Right cardiac atrium (tissue), 5 donors: Measurements from ENCODE around the gene TARBP2. TPM values are rescaled to one million over a fixed set of nuclear protein-coding genes. Genes with fewer than 3 reads are reported as not detected.

Experiments
- ATAC-seq, 2 donors: fragments of 200-7000 bp; cut with Tn5 transposase; one replicate each; pipeline versions ENCODE4 v1.8.0 to v1.9.1; 2020; ENCODE audit warnings: moderate library complexity in 2 of 2, mild to moderate bottlenecking in 1 of 2
- DNase-seq, 3 donors: peaks; one replicate each; pipeline ENCODE4 v3.0.0-alpha.2; 2020
- H3K27ac ChIP-seq: one replicate; pipeline ENCODE4 v1.5.1; 2013; ENCODE audit warnings: mild to moderate bottlenecking, low read length, control low read depth, moderate library complexity
- H3K27me3 ChIP-seq: one replicate; pipeline ENCODE4 v1.6.1; 2013; ENCODE audit not compliant: control insufficient read depth, insufficient read depth
- H3K4me1 ChIP-seq: one replicate; pipeline ENCODE4 v1.6.1; 2013; ENCODE audit warnings: low read length; ENCODE audit not compliant: control insufficient read depth, insufficient read depth
- H3K4me3 ChIP-seq: one replicate; pipeline ENCODE4 v1.5.1; 2013; ENCODE audit warnings: low read length, control low read depth
- H3K9me3 ChIP-seq: one replicate; pipeline ENCODE4 v1.6.1; 2013; ENCODE audit warnings: low read length; ENCODE audit not compliant: control insufficient read depth
- WGBS: extraction: QIAGEN DNeasy Blood & Tissue Kit; methylation state at CpG from one replicate; pipeline ENCODE4 v1.1.7; 2013; 5-methylcytosine and 5-hydroxymethylcytosine counted together
- intact Hi-C, 4 donors: fragments of 100-400 bp; cut with DNase I; formaldehyde crosslinking; loops; one replicate each; pipeline versions ENCODE4 v1.11.0 to v1.14.0; 2022 to 2023
- long read RNA-seq, 4 donors: library from polyadenylated mRNA; unstranded; transcript quantifications; one replicate each; pipeline ENCODE4 v2.0.0, GENCODE V29; 2020 to 2021
- polyA plus RNA-seq: library from polyadenylated mRNA; stranded (reverse); fragments of 200-250 nt; gene quantifications from one replicate; pipeline ENCODE4 v1.2.3, GENCODE V29; 2013
- total RNA-seq, 4 donors: library from RNA; stranded (reverse); fragmentation: NEBNext Ultra II Directional; extraction: Animal tissue kit (Norgen Biotek cat#: 25700); gene quantifications; one replicate each; pipeline ENCODE4 v1.2.1, GENCODE V29; 2021
- donor health status: healthy with polysubstance abuse.
- donor health status: DM: no; HTN: yes; CAD: no.
- donor health status: DM: no; HTN: no; CAD: no.
- donor health status: DM: no; HTN: yes; CAD: no; lungs with severe emphysema.
- donor health status: DM: yes; HTN: yes; CAD: no.

Gene TARBP2
- total RNA-seq (10 to 100 TPM; 12.9 to 13.9 (median 13.4) TPM), polyA plus RNA-seq (12.8 TPM)
- long read RNA-seq, donor 1, transcript TARBP2-201 (9 exons, 1,867 nt), result major isoform, 8 of 24 reads
- long read RNA-seq, donor 1, partial matches to known transcripts, result 4 of 24 reads
- long read RNA-seq, donor 1, other reads (novel, unspliced or antisense), result 9 of 24 reads
- long read RNA-seq, donor 2, transcript TARBP2-201 (9 exons, 1,867 nt), result major isoform, 8 of 16 reads
- long read RNA-seq, donor 2, partial matches to known transcripts, result 2 of 16 reads
- long read RNA-seq, donor 2, other reads (novel, unspliced or antisense), result 4 of 16 reads
- long read RNA-seq, donor 3, transcript TARBP2-201 (9 exons, 1,867 nt), result major isoform, 19 of 46 reads
- long read RNA-seq, donor 3, partial matches to known transcripts, result 3 of 46 reads
- long read RNA-seq, donor 3, other reads (novel, unspliced or antisense), result 21 of 46 reads
- long read RNA-seq, donor 4, transcript TARBP2-201 (9 exons, 1,867 nt), result major isoform, 7 of 15 reads
- long read RNA-seq, donor 4, partial matches to known transcripts, result 0 of 15 reads
- long read RNA-seq, donor 4, other reads (novel, unspliced or antisense), result 7 of 15 reads

DNA sequence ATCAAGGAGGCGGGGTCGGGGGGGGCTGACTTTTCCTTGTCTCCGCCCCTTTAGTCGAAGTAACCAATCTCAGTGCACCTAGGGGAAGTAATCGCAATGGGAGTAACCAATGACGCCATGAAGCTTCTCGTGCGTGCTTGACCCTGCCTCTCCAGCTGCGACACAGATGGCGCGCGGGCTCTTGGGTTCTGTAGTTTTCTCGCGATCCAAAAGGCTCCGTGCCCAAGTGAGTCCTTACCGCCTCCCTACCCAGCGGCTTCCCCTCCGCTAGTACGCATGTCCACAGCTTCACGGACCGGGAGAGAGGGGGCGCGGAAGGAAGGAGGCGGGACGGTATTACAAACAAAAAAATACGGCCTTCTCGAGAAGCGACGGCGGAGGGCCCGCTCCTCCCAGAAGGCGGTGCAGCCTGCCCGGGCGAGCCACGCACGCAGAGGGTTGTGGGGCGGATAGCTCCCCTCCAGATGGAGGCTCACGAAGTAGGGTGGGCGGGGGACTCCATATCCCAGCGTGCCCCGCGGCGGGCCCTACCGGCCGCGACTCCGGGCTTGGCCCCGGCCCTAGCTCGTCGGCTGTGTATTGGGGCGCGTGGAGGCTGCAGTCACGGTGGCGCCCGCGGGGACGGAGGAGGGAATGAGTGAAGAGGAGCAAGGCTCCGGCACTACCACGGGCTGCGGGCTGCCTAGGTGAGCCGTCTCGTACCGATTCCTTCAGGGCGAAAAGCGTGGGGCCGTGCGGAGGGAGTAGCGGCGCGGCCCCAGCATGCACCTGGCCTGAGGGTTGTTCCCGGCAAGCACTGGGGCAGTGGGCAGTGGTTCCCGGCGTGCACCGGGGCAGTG is at the start of gene TARBP2:
TSS of gene TARBP2 (plus strand) at position 508 of the 839 bp plus-strand sequence. CDS start at position 634, 126 bp downstream.
- Histone ChIP-seq H3K9me3 (no peaks in the 10 kb centered on the region), H3K4me3 (peak within 1 kb of the TSS; percentile 78), H3K27ac (peak within 1 kb of the TSS; percentile 100), H3K4me1 (peaks cover 7% of the 10 kb centered on the region), H3K27me3 (no peaks in the 10 kb centered on the region)
- intact Hi-C loops, result loop anchor here (10.0 kb wide), 2 partner anchors 46 to 176 kb away; partner anchors contain the start of genes AAAS (in 3 of the 4) and PCBP2 (in 1 of the 4)
- WGBS, result under 1% methylated on average over 74 of the region's 74 CpGs
- peak; percentile 97 to 99 (median 98) for DNase-seq
- peak; percentile 88 to 89 for ATAC-seq

DNA sequence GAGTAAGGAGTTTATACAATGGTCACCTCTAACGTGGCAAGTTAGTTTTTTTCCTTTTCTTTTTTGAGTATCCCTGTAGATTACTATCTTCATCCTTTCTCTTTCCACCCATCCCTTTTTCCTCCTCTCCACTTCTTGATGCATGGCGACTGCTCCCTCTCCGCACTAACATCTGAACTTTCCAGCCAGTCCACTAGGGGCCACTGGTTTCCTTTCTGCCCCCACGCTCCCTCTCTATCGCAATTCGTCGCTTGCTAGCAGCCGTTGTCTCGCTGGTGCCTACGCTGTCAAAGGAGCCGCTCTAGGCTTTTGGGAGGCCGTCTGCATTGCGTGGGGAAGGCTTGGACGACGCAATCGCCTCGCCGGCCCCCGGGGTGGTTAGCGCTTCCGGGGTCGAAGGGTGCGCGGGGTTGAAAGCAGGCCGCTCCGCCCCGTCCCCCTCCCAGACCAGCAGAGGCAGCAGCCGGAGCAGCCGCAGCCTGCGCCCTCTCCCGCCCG is 49.4 kb upstream of the TARBP2 start, which contains the start of gene PCBP2:
TSS of gene PCBP2 (plus strand) at position 442 of the 498 bp plus-strand sequence. CDS start 2,699 bp downstream, outside the sequence.
- intact Hi-C loops, result loop anchor here in 1 of 4 donors (10.0 kb wide), 1 partner anchor 53 kb away; the partner anchor contains the start of genes NPFF and TARBP2
- peak within 1 kb of the TSS; percentile 99 for H3K27ac ChIP-seq
- peaks cover 2% of the 10 kb centered on the region for H3K4me1 ChIP-seq
- H3K9me3 ChIP-seq, result no peaks in the 10 kb centered on the region
- ATAC-seq (peak; percentile 97 to 98), DNase-seq (peak; percentile 98 to 99 (median 99))
- WGBS, result under 1% methylated on average over 32 of the region's 32 CpGs
- H3K4me3 ChIP-seq, result peak within 1 kb of the TSS; percentile 75
- H3K27me3 ChIP-seq, result no peaks in the 10 kb centered on the region

DNA sequence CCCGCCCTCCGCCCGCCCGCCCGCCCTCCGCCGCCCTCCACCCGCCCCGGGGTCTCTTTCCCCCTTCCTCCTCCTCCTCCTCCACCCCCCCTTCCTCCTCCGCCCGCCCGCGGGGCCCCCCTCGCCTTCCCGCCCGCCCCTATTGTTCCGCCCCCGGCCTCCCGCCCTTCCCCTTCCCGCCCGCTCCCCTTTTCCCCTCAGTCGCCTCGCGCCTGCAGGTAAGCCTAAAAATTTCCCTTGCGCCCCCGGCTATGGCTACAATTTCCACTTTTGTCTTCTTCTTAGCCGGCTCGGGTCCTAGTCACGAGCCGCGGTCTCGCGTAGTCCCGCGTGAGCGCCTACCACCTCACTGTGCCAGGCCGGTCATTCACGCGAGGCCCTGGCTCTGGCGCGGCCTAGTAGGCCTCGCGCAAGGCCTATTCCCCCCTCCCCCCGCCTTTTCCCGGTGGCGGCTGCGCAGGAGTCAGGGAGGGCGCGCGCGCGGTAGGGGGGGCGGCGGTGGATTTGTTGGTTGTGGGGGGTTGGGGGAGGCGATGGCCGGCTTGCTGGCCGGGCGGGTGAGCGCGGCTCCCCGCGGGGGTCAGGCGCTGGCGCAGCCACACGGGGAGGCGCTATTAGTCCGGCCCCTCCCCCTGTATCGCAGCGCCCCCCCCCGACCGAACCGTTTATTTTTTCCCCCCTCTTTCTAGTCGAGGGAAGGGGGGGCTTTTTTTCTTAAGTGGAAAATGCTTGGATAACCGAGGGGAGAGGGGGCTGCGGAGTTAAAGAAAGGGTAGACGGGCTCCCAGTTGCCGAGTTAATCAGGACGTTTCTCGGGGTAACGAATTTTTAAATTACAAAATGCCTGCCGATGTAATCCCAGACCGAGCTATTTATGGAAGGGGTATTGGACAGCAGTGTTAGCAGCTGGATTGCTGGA is 48.7 kb upstream of the TARBP2 start:
- peak; percentile 91 to 96 (median 96) for DNase-seq
- Histone ChIP-seq H3K9me3 (no peaks in the 10 kb centered on the region), H3K27me3 (no peaks in the 10 kb centered on the region), H3K4me3 (peak overlapping the region; percentile 75), H3K27ac (peak overlapping the region; percentile 99), H3K4me1 (peaks cover 2% of the 10 kb centered on the region)
- intact Hi-C loops, result loop anchor here in 1 of 4 donors (10.0 kb wide), 1 partner anchor 52 kb away; the partner anchor contains the start of genes NPFF and TARBP2
- WGBS, result under 1% methylated on average over 66 of the region's 82 CpGs
- peak; percentile 85 to 87 for ATAC-seq

- ATAC-seq (no peak), DNase-seq (no peak)
- no peaks in the 10 kb centered on the region for H3K27me3 ChIP-seq
- H3K27ac ChIP-seq, result no peak overlapping the region
- peaks cover 2% of the 10 kb centered on the region for H3K4me1 ChIP-seq
- peak overlapping the region; percentile 75 for H3K4me3 ChIP-seq
- 23% methylated on average over 6 of the region's 6 CpGs for WGBS
- no peaks in the 10 kb centered on the region for H3K9me3 ChIP-seq
- intact Hi-C loops, result loop anchor here in 2 of 4 donors (2.0 to 10.0 kb wide), 2 partner anchors 15 to 51 kb away; partner anchors contain the start of genes NPFF (in 1 of the 2) and TARBP2 (in 1 of the 2)
Measured at GRCh38 chr12:53453953-53454640, 47.0 kb upstream of the TARBP2 start.

- Histone ChIP-seq H3K9me3 (no peaks in the 10 kb centered on the region), H3K27ac (peak overlapping the region; percentile 6), H3K27me3 (no peaks in the 10 kb centered on the region), H3K4me3 (no peak overlapping the region), H3K4me1 (peaks cover 2% of the 10 kb centered on the region)
- intact Hi-C loops, result loop anchor here in 2 of 4 donors (2.0 to 10.0 kb wide), 2 partner anchors 14 to 50 kb away; partner anchors contain the start of genes NPFF (in 1 of the 2) and TARBP2 (in 1 of the 2)
- ATAC-seq, result no peak
- no peak for DNase-seq
- WGBS, result 42% methylated on average over 3 of the region's 3 CpGs
Measured at GRCh38 chr12:53454707-53455106, 46.4 kb upstream of the TARBP2 start.

GRCh38 chr12:53456654-53457366 is 44.3 kb upstream of the TARBP2 start:
- intact Hi-C loops, result loop anchor here in 1 of 4 donors (10.0 kb wide), 1 partner anchor 48 kb away; the partner anchor contains the start of genes NPFF and TARBP2
- WGBS, result 57% methylated on average over 6 of the region's 6 CpGs
- Histone ChIP-seq H3K4me1 (peaks cover 2% of the 10 kb centered on the region), H3K27ac (no peak overlapping the region), H3K9me3 (no peaks in the 10 kb centered on the region), H3K4me3 (no peak overlapping the region), H3K27me3 (no peaks in the 10 kb centered on the region)
- no peak for DNase-seq
- ATAC-seq, result no peak

DNA sequence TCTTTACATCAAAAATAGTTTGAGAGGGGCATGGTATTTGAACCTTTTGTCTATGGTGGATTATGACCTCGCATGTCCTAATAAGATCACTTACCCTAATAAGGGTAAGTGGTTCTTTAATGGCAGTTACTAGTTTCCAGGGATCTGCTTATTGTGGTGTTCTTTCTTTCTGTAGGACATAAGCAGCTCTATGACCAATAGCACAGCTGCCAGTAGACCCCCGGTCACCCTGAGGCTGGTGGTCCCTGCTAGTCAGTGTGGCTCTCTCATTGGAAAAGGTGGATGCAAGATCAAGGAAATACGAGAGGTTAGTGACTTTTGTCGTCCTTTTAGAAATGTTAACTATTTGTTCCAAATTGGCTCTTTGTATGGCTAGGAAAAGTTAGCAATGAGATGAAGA is 42.0 kb upstream of the TARBP2 start:
- 65% methylated on average over 4 of the region's 4 CpGs for WGBS
- H3K27ac ChIP-seq, result no peak overlapping the region
- DNase-seq, result no peak

GRCh38 chr12:53461059-53461458 is 40.0 kb upstream of the TARBP2 start:
- H3K27me3 ChIP-seq, result no peaks in the 10 kb centered on the region
- 57% methylated on average over 3 of the region's 3 CpGs for WGBS
- ATAC-seq (peak; percentile 58 to 65), DNase-seq (no peak)
- peaks cover 3% of the 10 kb centered on the region for H3K4me1 ChIP-seq
- intact Hi-C loops, result no loop called here
- no peak overlapping the region for H3K4me3 ChIP-seq
- peak overlapping the region; percentile 67 for H3K27ac ChIP-seq
- no peaks in the 10 kb centered on the region for H3K9me3 ChIP-seq

More for the DNA sequence above, 42.0 kb upstream of the TARBP2 start:
- no peak for ATAC-seq
- Histone ChIP-seq H3K27me3 (no peaks in the 10 kb centered on the region), H3K4me1 (peaks cover 5% of the 10 kb centered on the region), H3K4me3 (no peak overlapping the region), H3K9me3 (no peaks in the 10 kb centered on the region)
- intact Hi-C loops, result loop anchor here in 1 of 4 donors (10.0 kb wide), 1 partner anchor 46 kb away; the partner anchor contains the start of genes NPFF and TARBP2
